Adrenal gland (tissue), 12 donors: ENCODE measurements around the gene CORO7. TPM values are rescaled to one million over a fixed set of nuclear protein-coding genes. Genes with fewer than 3 reads are reported as not detected.

Experiments used
- DNase-seq, 7 donors: peaks; one replicate each; pipeline ENCODE4 v3.0.0-alpha.2; 2019 to 2020
- H3K27ac ChIP-seq, 5 donors: fragments of 200-600 bp; sonication (generic) in 4 of 5; 1 replicate in 3 of 5; 2 replicates in 2 of 5; pipeline versions ENCODE4 v1.5.1 to v1.8.0; 2016 to 2020; ENCODE audit warnings: mild to moderate bottlenecking in 1 of 5
- H3K27me3 ChIP-seq: fragments of 200-600 bp; 2 replicates; pipeline ENCODE4 v1.8.0; 2021
- H3K36me3 ChIP-seq, 2 donors: fragments of 200-600 bp; replicated peaks in 1 of 2; 1 replicate in 1 of 2; 2 replicates in 1 of 2; pipeline versions ENCODE4 v1.5.1 to v1.8.0; 2018 to 2022
- H3K4me1 ChIP-seq, 2 donors: fragments of 200-600 bp; replicated peaks in 1 of 2; 1 replicate in 1 of 2; 2 replicates in 1 of 2; pipeline versions ENCODE4 v1.5.1 to v1.8.0; 2018 to 2021
- H3K4me3 ChIP-seq, 4 donors: fragments of 200-600 bp; sonication (generic) in 3 of 4; one replicate each; pipeline ENCODE4 v1.5.1; 2016 to 2018
- H3K9me3 ChIP-seq, 3 donors: fragments of 200-600 bp; sonication (generic) in 1 of 3; replicated peaks in 1 of 3; 1 replicate in 2 of 3; 2 replicates in 1 of 3; pipeline versions ENCODE4 v1.5.1 to v1.8.0; 2016 to 2021
- POLR2A ChIP-seq, 2 donors: fragments of 450-650 bp; IDR thresholded peaks; one replicate each; pipeline ENCODE4 v1.6.1; 2017; ENCODE audit warnings: antibody characterized with exemption in 2 of 2, mild to moderate bottlenecking in 2 of 2, moderate library complexity in 1 of 2
- WGBS, 4 donors: extraction: QIAGEN DNeasy Blood & Tissue Kit in 2 of 4; methylation state at CpG; one replicate each; pipeline versions ENCODE4 v1.1.5 to v1.1.7; 2013 to 2017; 5-methylcytosine and 5-hydroxymethylcytosine counted together
- intact Hi-C, 2 donors: fragments of 100-400 bp; cut with DNase I; formaldehyde crosslinking; loops; one replicate each; pipeline versions ENCODE4 v1.14.1 to v1.15.0; 2022 to 2023
- polyA plus RNA-seq, 3 donors: library from polyadenylated mRNA; stranded (reverse); fragments of 200-250 nt in 2 of 3; fragments of 350-450 nt in 1 of 3; fragmentation: Illumina TruSeq in 1 of 3; extraction: RNeasy Lipid Tissue Mini Kit (QIAGEN cat#74804) in 1 of 3; gene quantifications; one replicate each; pipeline ENCODE4 v1.2.3, GENCODE V29; 2013 to 2014
- total RNA-seq, 9 donors: library from RNA; depleted of rRNA in 4 of 9; stranded (reverse); fragments of >200 nt in 4 of 9; fragments of 120-200 nt in 1 of 9; fragmentation: NEBNext Ultra II Directional in 1 of 9; extraction: Animal tissue kit (Norgen Biotek cat#: 25700) in 1 of 9; gene quantifications; one replicate each; pipeline versions ENCODE4 v1.1.0 to v1.2.4, GENCODE V29; 2013 to 2023
- TF ChIP-seq, protein P1 (sequence below), 6 experiments: fragments of 450-650 bp in 4 of 6; fragments of 200-600 bp in 2 of 6; sonication (generic) in 1 of 6; IDR thresholded peaks; 1 replicate in 5 of 6; 2 replicates in 1 of 6; pipeline versions ENCODE4 v1.5.1 to v1.8.0; 2016 to 2021; ENCODE audit warnings: antibody characterized with exemption in 6 of 6, mild to moderate bottlenecking in 2 of 6, moderate library complexity in 1 of 6
- donor health status: healthy with polysubstance abuse.
- donor health status: Bipolar disorder and iron deficiency.
- donor health status: DM: yes; HTN: yes; CAD: no.
- donor health status: DM: no; HTN: no; CAD: no.
- donor health status: DM: no; HTN: no; CAD: no.
- donor health status: DM: yes; HTN: yes; CAD: no.

Gene CORO7
- total and polyA plus RNA-seq, 12 donors = 4.3 to 61.0 (median 34.7) TPM

DNA sequence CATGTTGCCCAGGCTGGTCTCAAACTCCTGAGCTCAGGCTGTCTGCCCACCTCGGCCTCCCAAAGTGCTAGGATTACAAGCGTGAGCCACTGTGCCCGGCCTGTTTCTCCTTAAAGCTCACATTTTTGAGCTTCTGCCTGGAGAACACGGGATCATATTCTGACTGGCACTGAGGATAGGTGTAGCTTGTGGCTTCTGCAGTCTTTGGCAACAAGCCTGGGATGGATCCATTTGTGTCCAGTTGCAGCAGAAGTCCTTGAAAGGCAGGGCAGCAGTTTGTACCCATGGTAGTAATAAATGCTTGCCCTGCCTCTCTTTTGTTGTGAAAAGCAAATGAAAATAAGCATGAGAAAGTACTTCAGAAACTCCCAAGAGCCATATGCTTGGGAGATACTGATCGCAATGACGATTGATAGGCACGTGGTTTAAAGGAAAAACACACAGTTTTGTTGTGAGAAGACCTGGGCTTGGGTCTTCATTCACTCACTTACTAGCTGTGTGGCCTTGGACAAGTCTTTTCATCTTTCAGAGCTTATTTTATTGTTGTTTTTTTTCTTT lies 3.1 kb upstream of the CORO7 start:
- TF ChIP-seq, protein P1, sequence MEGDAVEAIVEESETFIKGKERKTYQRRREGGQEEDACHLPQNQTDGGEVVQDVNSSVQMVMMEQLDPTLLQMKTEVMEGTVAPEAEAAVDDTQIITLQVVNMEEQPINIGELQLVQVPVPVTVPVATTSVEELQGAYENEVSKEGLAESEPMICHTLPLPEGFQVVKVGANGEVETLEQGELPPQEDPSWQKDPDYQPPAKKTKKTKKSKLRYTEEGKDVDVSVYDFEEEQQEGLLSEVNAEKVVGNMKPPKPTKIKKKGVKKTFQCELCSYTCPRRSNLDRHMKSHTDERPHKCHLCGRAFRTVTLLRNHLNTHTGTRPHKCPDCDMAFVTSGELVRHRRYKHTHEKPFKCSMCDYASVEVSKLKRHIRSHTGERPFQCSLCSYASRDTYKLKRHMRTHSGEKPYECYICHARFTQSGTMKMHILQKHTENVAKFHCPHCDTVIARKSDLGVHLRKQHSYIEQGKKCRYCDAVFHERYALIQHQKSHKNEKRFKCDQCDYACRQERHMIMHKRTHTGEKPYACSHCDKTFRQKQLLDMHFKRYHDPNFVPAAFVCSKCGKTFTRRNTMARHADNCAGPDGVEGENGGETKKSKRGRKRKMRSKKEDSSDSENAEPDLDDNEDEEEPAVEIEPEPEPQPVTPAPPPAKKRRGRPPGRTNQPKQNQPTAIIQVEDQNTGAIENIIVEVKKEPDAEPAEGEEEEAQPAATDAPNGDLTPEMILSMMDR (IDR thresholded peaks at IDR 0.05) = no peak
- peak in 1 of 2 donors; percentile 61 for TF ChIP-seq POLR2A (IDR thresholded peaks at IDR 0.05)
- no peaks in the 10 kb centered on the region for H3K27me3 ChIP-seq
- no peaks in the 10 kb centered on the region for H3K36me3 ChIP-seq
- WGBS, 4 donors = 33 to 50% (median 42%) methylated on average over 6 to 7 of the region's 7 CpGs
- peaks cover 19 to 28% of the 10 kb centered on the region in 2 donors for H3K4me1 ChIP-seq
- no peaks in the 10 kb centered on the region for H3K9me3 ChIP-seq
- no peak overlapping the region for H3K4me3 ChIP-seq
- peak; percentile 66 to 92 (median 87) for DNase-seq
- intact Hi-C loops = no loop called here
- H3K27ac ChIP-seq = peak overlapping the region; percentile 2 to 85 (median 73)

DNA sequence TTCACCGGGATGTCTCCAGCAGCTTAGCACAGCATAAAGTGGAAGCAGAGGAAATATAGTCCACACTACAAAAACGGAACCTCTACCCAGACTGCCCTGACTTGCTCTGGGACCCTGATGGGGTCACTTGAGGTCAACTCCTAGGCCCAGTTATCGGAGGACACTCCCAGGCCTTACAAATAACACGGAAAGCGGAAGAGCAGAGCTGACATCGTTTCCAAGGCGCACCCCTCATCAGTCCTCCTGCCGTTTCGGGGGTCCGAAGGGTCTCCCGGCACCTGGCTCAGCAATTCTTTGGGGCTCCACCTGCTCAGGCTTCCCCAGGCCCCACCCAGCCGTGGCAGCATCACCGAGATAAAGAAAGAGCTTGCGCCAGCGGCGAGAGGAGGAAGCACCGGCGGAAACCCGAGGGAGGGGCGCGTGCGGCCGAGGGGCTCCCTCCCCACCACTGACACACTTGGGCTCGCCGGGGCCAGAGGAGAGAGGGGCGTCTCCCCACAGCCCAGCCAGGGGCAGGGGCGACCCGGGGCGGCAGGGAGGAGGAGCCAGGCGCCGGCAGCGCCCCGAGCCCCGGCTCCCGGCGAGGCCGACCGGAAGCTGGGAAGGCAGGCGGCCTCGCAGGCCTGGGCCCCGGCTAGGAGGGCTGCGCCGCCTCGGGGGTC lies 727 bp downstream of the CORO7 start:
- H3K9me3 ChIP-seq = no peaks in the 10 kb centered on the region
- no peaks in the 10 kb centered on the region for H3K27me3 ChIP-seq
- DNase-seq = peak; percentile 44 to 78 (median 60)
- peak overlapping the region; percentile 29 to 93 (median 50) for H3K4me3 ChIP-seq
- TF ChIP-seq, protein P1 (IDR thresholded peaks at IDR 0.05) = peak in 2 of 6 experiments; percentile 9 to 22
- TF ChIP-seq POLR2A (IDR thresholded peaks at IDR 0.05) = peak in 1 of 2 donors; percentile 43
- peak overlapping the region; percentile 14 to 84 (median 79) for H3K27ac ChIP-seq
- intact Hi-C loops = no loop called here
- peaks cover 0 to 7% of the 10 kb centered on the region in 2 donors for H3K36me3 ChIP-seq
- WGBS, 4 donors = 2 to 6% (median 2%) methylated on average over 11 to 44 of the region's 44 CpGs
- H3K4me1 ChIP-seq = peaks cover 19 to 42% of the 10 kb centered on the region in 2 donors

DNA sequence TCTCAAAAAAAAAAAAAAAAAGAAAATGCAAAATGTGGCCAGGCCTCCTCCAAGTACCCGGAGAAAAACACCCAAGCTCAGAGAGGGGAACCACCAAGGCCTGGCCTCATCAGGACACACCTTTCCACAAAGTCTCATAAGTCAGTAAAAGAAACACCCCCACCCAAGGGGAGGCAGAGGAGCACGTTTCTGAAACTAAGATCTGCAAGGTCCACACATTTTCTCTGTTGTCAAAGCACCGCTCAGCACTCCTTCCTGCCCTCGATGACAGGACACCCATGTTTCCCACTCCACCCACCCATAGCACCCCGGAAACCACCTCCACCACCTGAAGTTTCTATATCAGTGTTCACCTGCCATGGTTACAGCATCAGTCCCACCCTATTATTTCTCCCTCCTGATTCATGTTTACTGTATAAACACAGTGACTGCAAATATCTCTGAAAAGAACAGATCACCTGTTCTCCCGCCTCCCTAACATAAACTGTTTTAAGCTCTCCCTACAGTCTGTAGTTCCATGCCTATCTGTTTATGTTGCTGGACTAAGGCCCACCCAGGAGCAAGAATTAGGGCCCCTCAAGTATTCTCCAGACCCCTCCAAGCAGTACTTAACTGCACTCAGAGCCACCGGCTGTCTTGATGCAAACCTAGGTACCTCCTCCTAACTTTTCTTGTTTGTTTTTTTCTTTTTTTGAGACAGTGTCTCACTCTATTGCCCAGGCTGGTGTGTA lies 2.0 kb downstream of the CORO7 start:
- no peaks in the 10 kb centered on the region for H3K27me3 ChIP-seq
- intact Hi-C loops = no loop called here
- no peak overlapping the region for H3K4me3 ChIP-seq
- no peaks in the 10 kb centered on the region for H3K9me3 ChIP-seq
- no peak for DNase-seq
- TF ChIP-seq POLR2A (IDR thresholded peaks at IDR 0.05) = no peak
- TF ChIP-seq, protein P1 (IDR thresholded peaks at IDR 0.05) = no peak
- H3K36me3 ChIP-seq = peaks cover 0 to 7% of the 10 kb centered on the region in 2 donors
- H3K27ac ChIP-seq = no peak overlapping the region
- 86 to 91% (median 88%) methylated on average over 7 of the region's 7 CpGs for WGBS, 4 donors
- peaks cover 13 to 32% of the 10 kb centered on the region in 2 donors for H3K4me1 ChIP-seq

DNA sequence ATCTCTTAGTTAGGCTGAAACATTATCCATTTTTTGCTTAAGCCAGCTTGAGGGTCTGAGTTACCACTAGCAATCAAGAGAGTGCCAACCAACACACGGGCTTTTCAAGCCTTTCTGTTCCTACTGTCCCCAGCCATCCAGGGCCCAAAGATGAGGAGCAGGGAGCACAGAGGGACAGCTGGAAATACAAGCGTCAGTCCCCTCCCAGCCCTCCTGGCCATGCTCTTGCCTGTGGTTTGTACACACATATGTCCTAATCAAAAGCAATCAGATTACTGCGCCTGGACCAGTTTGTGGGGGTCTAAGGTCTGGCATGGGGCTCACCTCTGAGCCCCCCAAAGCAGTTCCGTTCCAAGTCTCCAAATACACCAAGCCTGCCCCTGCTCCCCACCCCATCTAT lies 3.5 kb downstream of the CORO7 start:
- H3K9me3 ChIP-seq = no peaks in the 10 kb centered on the region
- intact Hi-C loops = no loop called here
- peaks cover 0 to 12% of the 10 kb centered on the region in 2 donors for H3K36me3 ChIP-seq
- no peak overlapping the region for H3K27ac ChIP-seq
- no peaks in the 10 kb centered on the region for H3K27me3 ChIP-seq
- peaks cover 7 to 24% of the 10 kb centered on the region in 2 donors for H3K4me1 ChIP-seq
- TF ChIP-seq, protein P1 (IDR thresholded peaks at IDR 0.05) = no peak
- no peak for TF ChIP-seq POLR2A (IDR thresholded peaks at IDR 0.05)
- no peak for DNase-seq
- WGBS, 4 donors = 90 to 98% (median 95%) methylated on average over 4 of the region's 4 CpGs
- H3K4me3 ChIP-seq = no peak overlapping the region
